ENCODE results near the gene UBB. TPM values are rescaled to one million over a fixed set of nuclear protein-coding genes. Genes with fewer than 3 reads are reported as not detected.

UBB gene
- total and polyA plus RNA-seq, 4 donors, result 1,190 to 3,673 (median 1,472) TPM

- peaks cover 0 to 9% (median 5%) of the 10 kb centered on the region in 4 donors for H3K36me3 ChIP-seq (ENCODE audit: control insufficient read depth in 4 of 4, insufficient read depth in 3 of 4, low read depth in 1 of 4, low read length in 3 of 4)
- WGBS, result under 1% methylated on average over 75 of the region's 75 CpGs
- H3K4me3 ChIP-seq (ENCODE audit: low read depth in 1 of 3, low read length in 3 of 3), result peak overlapping the region; percentile 77 to 97 (median 88)
- no peaks in the 10 kb centered on the region for H3K27me3 ChIP-seq (ENCODE audit: control insufficient read depth in 4 of 4, insufficient read depth in 4 of 4, low read length in 3 of 4)
- peak; percentile 59 for DNase-seq (ENCODE audit: low spot score)
- H3K4me1 ChIP-seq (ENCODE audit: control insufficient read depth in 4 of 4, insufficient read depth in 4 of 4, low read length in 3 of 4), result peaks cover 2 to 16% (median 11%) of the 10 kb centered on the region in 4 donors
- no peaks in the 10 kb centered on the region for H3K9me3 ChIP-seq (ENCODE audit: control insufficient read depth in 4 of 4, low read length in 3 of 4)
- H3K27ac ChIP-seq (ENCODE audit: low read depth in 1 of 2, low read length in 2 of 2), result peak overlapping the region; percentile 92 to 97
- peak overlapping the region; percentile 93 to 94 for H3K9ac ChIP-seq (ENCODE audit: low read depth in 1 of 2, low read length in 2 of 2)
- TF ChIP-seq REST (IDR thresholded peaks at IDR 0.05), result no peak
- TF ChIP-seq TAF1 (conservative IDR thresholded peaks at IDR 0.05), result no peak
- TF ChIP-seq, protein P1, sequence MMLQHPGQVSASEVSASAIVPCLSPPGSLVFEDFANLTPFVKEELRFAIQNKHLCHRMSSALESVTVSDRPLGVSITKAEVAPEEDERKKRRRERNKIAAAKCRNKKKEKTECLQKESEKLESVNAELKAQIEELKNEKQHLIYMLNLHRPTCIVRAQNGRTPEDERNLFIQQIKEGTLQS (IDR thresholded peaks at IDR 0.05), result no peak
- TF ChIP-seq EGR1 (IDR thresholded peaks at IDR 0.05; ENCODE audit: low read depth in 2 of 2), result no peak
- TF ChIP-seq FOXA1 (IDR thresholded peaks at IDR 0.05), result no peak
- TF ChIP-seq ZBTB33 (IDR thresholded peaks at IDR 0.05), result no peak
- no peak for TF ChIP-seq HNF4G (IDR thresholded peaks at IDR 0.05)
- no peak for TF ChIP-seq GABPA (IDR thresholded peaks at IDR 0.05 in 1 of 2, conservative IDR thresholded peaks at IDR 0.05 in 1 of 2)
- TF ChIP-seq FOXA2 (IDR thresholded peaks at IDR 0.05), result no peak
- no peak for TF ChIP-seq JUND (IDR thresholded peaks at IDR 0.05)
- TF ChIP-seq RAD21 (IDR thresholded peaks at IDR 0.05), result no peak
- TF ChIP-seq MAX (IDR thresholded peaks at IDR 0.05), result no peak
- TF ChIP-seq YY1 (IDR thresholded peaks at IDR 0.05), result no peak
- TF ChIP-seq HNF4A (conservative IDR thresholded peaks at IDR 0.05), result no peak
- no peak for TF ChIP-seq SP1 (IDR thresholded peaks at IDR 0.05)
- TF ChIP-seq CTCF (IDR thresholded peaks at IDR 0.05; ENCODE audit: low read depth, low read length, missing input control), result no peak
- TF ChIP-seq NR2F2 (IDR thresholded peaks at IDR 0.05), result no peak
- no peak for TF ChIP-seq RXRA (IDR thresholded peaks at IDR 0.05)
Measured at GRCh38 chr17:16352667-16353316, 28.1 kb upstream of the UBB start.
